GM21423 (cell line): ENCODE measurements around the gene NBEA.
A peak's percentile ranks its signal among the peaks of the same experiment; 100 is the strongest.
"Not testable (repeated sequence)": the region's sequence is repeated elsewhere in the genome, so short reads cannot be mapped to it uniquely, and the experiment has no call there.

Source experiments
- ATAC-seq: cut with Tn5 transposase; IDR thresholded peaks from one replicate; pipeline ENCODE4 v1.9.1; 2021; ENCODE audit warnings: mild to moderate bottlenecking, moderate library complexity; ENCODE audit not compliant: unreplicated experiment

NBEA gene

DNA sequence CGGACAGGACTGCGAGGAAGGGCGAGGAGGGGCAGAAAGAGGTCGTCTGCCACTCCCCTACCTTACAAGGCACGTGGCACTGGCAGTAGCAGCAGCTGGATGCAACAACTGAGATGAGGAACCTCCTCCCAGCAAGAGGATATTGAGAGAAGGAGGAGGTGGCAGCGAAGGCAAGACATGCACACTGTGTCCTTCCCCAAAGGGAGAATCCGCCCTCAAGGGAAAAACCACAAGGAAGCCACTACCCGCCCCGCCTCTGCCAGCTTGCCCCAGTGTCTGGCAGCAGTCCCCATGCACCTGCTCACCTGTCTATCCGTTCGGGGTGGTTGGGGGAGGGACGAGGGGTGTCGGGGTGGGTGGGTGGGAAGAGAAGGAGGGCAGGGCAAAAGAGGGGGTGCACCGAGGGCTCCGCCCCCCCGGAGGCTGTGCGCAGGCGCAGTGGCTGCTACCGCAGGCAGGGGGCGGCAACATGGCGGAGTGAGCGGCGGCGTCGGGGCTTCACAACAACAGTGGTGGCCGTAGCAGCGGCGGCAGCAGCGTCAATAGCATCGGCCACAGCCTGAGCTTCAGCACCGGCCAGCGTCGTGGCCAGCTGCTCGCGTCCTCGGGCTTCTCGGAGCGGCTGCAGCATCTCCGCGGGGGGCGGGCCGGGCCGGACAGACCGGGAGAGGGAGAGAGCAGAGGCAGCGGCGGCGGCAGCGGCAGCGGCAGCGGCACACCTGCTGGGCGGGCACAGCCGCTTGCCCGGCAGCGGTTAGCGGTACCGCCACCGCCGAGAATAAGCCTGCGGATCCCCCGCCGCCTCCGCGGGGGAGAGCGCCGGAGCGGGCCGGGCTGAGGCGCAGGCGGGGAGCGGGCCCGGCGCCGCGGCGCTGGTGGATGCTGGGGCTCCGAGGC is at the start of gene NBEA:
Gene NBEA (plus strand): TSS at position 436 of the 897 bp plus-strand sequence. CDS start 551 bp downstream, outside the sequence.
- peak; percentile 64 for ATAC-seq

DNA sequence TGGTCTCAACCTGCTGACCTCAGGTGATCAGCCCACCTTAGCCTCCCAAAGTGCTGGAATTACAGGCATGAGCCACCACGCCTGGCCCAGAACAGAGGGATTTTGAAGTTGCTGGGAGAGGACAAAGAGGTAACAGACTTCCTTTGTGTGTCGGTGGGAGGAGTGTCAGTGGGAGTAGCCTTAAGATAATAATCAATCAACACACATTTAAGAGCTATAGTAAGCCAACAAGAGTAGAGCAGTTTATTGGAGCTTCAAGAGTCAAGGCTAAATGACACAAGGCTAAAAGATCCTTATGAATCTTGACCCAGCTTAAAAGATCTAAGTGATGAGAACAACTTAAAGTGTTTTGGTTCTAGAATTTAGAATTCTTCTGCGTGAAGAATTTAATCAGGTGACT is 47.3 kb upstream of the NBEA start:
- no peak for ATAC-seq

GRCh38 chr13:34897220-34897619 is 44.9 kb upstream of the NBEA start:
- no peak for ATAC-seq

DNA sequence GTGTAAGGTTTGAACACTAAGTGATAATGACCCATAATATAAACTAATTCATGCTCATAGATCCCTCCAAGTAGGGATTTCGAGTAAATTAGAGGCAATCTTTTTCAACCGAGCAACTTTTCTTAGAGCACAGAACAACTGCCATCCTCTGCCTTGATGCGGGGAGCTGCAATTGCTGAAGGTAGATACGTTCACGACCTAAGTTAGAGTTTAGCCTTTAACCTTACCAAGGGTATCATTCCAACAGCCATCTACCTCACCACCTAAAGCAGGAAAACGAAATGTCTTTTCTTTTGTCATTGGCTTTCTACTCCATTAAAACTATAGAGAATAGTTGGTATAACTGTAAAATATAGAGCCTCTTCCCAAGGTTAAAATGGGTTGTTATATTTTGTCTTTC is 42.2 kb upstream of the NBEA start:
- no peak for ATAC-seq

DNA sequence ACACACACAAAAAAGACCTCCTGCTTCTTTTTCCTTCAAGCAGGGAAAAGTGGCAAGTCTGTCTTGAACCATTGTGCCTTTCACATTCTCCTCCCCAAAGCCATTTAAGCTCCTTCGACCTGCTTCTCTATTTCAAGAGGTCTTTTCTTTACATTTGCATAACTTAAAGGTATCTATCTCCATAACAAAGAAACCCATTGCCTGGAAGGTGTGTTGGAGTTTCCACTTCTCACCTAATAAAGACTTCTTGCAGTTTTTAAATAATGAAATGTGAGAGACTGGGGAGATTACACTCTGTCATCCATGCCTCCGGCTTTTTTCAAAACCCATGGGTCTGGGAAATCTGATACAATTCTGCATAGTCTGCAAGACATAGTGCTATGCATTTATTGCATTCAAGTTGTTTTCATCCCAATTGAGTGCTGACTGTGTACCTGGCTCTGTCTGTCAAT is 41.8 kb upstream of the NBEA start:
- no peak for ATAC-seq

DNA sequence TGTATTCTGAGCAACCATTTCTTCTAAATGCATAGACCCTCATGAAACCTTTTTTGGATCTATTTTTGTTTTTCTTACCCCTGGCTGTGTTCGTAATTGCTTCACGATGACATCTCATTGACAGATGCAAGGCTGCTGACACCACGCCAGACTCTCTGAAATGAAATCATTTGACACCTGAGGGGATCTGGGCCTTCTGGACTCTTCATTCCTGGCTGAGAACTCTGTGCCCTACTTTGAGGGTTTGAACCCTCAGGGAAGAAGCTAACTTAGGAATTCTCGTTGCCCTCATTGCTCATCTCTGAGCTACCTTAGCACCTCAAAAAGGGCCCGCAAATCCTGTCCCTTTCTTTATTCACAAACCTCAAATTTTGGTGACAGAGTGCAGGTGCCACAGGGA is 40.5 kb upstream of the NBEA start:
- ATAC-seq = no peak

DNA sequence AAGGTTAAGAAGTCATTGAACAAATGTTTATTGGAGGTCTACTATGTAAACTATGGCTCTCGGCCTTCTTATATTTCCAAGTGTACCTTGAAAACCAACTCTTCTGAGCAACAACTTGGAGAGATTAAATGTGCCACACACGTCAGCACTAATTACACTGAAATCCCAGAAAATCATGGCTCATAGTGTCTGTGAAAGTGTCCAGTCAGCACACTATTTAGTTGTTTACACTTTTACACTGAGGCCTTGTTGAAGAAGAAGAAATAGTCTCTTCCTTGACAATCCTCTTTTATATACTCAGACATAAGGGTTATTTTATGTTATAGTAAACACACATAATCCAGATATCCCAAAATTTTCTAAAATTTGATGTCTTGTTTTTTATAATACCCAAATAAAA is 30.9 kb upstream of the NBEA start:
- ATAC-seq = no peak

GRCh38 chr13:34913040-34913439 is 29.0 kb upstream of the NBEA start:
- no peak for ATAC-seq

DNA sequence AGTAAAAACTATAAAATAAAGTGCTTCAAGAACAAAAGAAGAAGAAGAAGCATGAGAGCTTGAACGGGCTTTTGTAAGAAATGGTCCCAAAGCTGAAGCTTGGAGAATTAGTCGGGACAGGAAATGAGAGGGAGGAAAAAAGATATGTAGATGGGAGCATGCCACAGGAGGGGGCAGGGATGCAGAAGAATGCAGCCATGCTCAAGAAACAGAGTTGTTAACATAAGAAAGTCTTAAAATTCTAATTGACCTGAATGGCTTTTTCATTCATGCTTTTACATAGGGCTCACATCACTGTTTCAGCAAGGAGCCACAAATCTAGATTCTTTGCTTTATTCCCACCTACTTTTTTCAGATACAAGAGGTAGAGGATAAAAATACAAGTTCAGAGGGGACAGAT is 27.7 kb upstream of the NBEA start:
- no peak for ATAC-seq

DNA sequence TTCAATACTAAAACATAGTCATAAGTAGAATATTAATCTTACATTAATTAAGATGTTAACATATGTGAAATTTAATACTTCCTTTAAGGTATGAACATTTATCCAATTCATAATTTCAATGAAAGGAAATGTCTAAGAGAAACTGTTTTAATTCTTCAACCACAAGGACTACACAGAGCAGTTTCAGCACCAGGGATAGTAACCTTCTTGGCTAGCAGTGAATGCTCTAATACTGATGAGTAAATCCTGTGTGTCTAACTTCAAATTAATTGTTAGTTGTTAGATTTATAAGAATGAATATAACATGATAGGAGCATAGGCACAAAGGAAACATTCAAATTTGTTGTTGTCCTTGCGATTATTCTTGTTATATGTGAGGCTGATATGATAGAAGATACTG is 15.6 kb upstream of the NBEA start:
- no peak for ATAC-seq

DNA sequence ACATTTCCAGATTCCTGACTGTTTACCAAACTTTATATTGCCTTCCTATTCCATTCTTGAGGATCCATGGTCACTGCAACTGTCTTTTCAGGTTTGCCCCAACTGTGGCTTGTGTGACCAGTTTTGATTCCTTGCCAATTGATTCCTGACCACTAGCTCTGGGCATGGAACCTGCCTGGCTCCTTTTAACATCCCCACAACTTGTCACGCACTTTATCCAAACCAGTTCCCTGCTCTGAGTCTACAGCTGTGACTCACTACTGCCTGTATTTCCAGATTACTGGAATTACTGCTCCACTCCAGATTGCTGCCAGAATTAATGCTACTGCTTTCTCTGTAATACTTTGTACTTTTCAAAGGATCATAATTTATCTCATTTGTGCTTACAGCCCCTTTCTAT is 13.4 kb upstream of the NBEA start:
- ATAC-seq = not testable (repeated sequence)

GRCh38 chr13:34931572-34931971 is 10.5 kb upstream of the NBEA start:
- no peak for ATAC-seq

DNA sequence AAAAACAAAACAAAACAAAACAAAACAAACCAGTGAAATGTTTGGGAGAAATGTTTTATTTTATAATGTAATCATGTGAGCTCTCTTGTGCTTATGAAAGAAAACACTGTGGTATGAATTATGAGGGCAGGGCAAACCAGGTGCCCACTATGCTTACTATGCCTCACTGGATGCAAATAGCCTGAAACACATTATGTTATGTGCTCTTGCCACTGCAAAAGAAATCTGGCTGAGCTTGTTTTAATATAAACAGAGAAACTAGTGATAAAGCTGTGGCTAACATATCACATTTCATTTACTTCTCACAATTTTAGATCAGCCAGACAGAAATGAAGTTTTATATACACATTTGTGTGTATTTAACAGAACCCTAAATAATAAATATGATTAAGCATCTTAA is 8.7 kb upstream of the NBEA start:
- ATAC-seq = no peak

DNA sequence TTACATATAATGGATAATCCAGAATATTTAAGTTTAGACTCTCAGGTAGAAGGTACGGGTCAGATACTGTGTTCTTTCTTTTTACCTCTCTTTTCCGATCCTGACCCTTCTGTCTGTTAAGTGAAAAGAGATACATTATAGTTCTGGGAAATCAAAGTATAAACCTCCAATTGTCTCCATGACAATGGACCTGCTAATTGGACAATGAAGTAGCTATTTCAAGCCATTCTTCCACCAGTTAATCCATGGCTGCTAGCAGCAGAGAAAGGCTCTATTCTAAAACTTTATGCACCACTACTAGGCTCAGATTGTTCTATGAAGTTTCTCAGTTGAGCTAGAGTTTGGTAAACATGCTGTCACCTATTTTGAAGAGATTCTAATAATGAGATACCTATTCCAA is 8.3 kb upstream of the NBEA start:
- ATAC-seq = no peak

GRCh38 chr13:34935841-34936240 is 6.2 kb upstream of the NBEA start:
- ATAC-seq = no peak

DNA sequence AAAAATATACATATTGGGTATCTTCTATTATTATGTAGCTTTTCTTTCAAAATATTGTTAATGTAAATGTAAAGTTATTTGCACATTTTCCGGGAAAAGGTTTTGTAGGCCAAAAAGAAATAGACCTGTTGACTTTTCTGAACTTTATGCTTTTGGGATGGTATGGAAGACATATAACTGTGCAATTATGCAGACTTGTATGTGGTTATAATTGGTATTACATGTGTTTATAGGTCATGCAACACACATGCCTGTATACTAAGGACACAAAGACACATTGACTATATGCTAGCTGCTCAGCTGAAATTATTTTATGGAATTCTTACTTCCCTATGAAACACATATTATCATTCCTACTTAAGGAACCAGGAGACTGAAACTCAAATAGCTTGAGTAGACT is 2.3 kb upstream of the NBEA start:
- ATAC-seq = no peak

GRCh38 chr13:34941436-34941834 is 635 bp upstream of the NBEA start:
- no peak for ATAC-seq

DNA sequence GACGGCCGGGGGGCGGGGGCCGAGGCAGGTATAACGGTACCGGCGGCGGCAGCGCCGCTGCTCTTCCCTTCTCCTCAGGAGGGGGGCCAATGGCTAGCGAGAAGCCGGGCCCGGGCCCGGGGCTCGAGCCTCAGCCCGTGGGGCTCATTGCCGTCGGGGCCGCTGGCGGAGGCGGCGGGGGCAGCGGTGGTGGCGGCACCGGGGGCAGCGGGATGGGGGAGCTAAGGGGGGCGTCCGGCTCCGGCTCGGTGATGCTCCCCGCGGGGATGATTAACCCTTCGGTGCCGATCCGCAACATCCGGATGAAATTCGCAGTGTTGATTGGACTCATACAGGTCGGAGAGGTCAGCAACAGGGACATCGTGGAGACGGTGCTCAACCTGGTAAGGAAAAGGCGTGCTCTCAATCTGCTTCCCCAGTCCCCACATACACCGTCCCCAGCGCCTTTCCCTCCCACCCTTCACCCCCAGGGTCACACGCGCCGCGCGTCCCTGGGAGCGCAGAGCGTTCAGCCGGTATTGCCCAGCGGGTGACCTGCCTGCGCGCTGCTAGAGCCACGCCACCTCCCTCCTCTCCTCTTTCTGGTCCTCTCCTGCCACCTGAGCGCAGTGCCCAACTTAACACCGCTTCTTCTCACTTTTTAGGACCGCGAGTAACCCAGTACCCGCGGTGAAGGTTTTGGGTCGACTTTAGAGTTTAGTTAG is 814 bp downstream of the NBEA start:
- no peak for ATAC-seq

- ATAC-seq = no peak
Observed at GRCh38 chr13:34943436-34944273, 1.6 kb downstream of the NBEA start.

- no peak for ATAC-seq
Observed at GRCh38 chr13:34944274-34944634, 2.2 kb downstream of the NBEA start.

- ATAC-seq = no peak
Observed at GRCh38 chr13:34944751-34945150, 2.7 kb downstream of the NBEA start.
